ENCODE data around the gene RASGRP2.
A peak's percentile ranks its signal among the peaks of the same experiment; 100 is the strongest.

RASGRP2 gene

GRCh38 chr11:64739871-64740270, 4.1 kb downstream of the RASGRP2 start:
- no peak for DNase-seq (ENCODE audit: low read depth)

- DNase-seq (ENCODE audit: low read depth), result no peak
Measured at GRCh38 chr11:64736654-64737053, 7.3 kb downstream of the RASGRP2 start.

- no peak for DNase-seq (ENCODE audit: low read depth)
Measured at GRCh38 chr11:64735725-64736259, 8.2 kb downstream of the RASGRP2 start.

- DNase-seq (ENCODE audit: low read depth), result no peak
Measured at GRCh38 chr11:64734811-64735724, 8.9 kb downstream of the RASGRP2 start.

- no peak for DNase-seq (ENCODE audit: low read depth)
Measured at GRCh38 chr11:64731601-64732000, 12.3 kb downstream of the RASGRP2 start.

GRCh38 chr11:64729851-64730382, 14.0 kb downstream of the RASGRP2 start:
- no peak for DNase-seq (ENCODE audit: low read depth)

GRCh38 chr11:64728757-64729365, 15.1 kb downstream of the RASGRP2 start:
- DNase-seq (ENCODE audit: low read depth), result no peak

GRCh38 chr11:64726867-64727530, 16.9 kb downstream of the RASGRP2 start:
- no peak for DNase-seq (ENCODE audit: low read depth)

GRCh38 chr11:64726211-64726641, 17.7 kb downstream of the RASGRP2 start:
- DNase-seq (ENCODE audit: low read depth), result no peak

GRCh38 chr11:64724863-64725532, 18.9 kb downstream of the RASGRP2 start:
- no peak for DNase-seq (ENCODE audit: low read depth)

GRCh38 chr11:64723907-64724862, 19.8 kb downstream of the RASGRP2 start:
- no peak for DNase-seq (ENCODE audit: low read depth)

GRCh38 chr11:64723117-64723906, 20.6 kb downstream of the RASGRP2 start, which contains the start of gene NRXN2:
Gene NRXN2 (minus strand): TSS chr11:64723197. CDS start chr11:64713699, 9,498 bp downstream.
- DNase-seq (ENCODE audit: low read depth), result peak; percentile 82

GRCh38 chr11:64722141-64723065, 21.5 kb downstream of the RASGRP2 start:
- DNase-seq (ENCODE audit: low read depth), result no peak

GRCh38 chr11:64721359-64721699, 22.6 kb downstream of the RASGRP2 start:
- DNase-seq (ENCODE audit: low read depth), result no peak

GRCh38 chr11:64720640-64721358, 23.1 kb downstream of the RASGRP2 start:
- no peak for DNase-seq (ENCODE audit: low read depth)

- no peak for DNase-seq (ENCODE audit: low read depth)
Measured at GRCh38 chr11:64720167-64720566, 23.8 kb downstream of the RASGRP2 start.

- DNase-seq (ENCODE audit: low read depth), result no peak
Measured at GRCh38 chr11:64719406-64719805, 24.5 kb downstream of the RASGRP2 start.

- no peak for DNase-seq (ENCODE audit: low read depth)
Measured at GRCh38 chr11:64718780-64719124, 25.2 kb downstream of the RASGRP2 start.

All from T-helper 22 cell (primary cell).